Fibroblast of lung (primary cell): ENCODE measurements around the gene GGT1.
"Not testable (repeated sequence)": the region's sequence is repeated elsewhere in the genome, so short reads cannot be mapped to it uniquely, and the experiment has no call there.

Experiments used
- CTCF ChIP-seq, 2 donors: IDR thresholded peaks in 1 of 2; conservative IDR thresholded peaks in 1 of 2; 1 replicate in 1 of 2; 2 replicates in 1 of 2; pipeline ENCODE4 v1.5.1; 2011 to 2012; ENCODE audit warnings: low read length in 2 of 2, control low read depth in 1 of 2, inconsistent platforms in 1 of 2, low read depth in 1 of 2, mild to moderate bottlenecking in 1 of 2
- EZH2 ChIP-seq: IDR thresholded peaks from 2 replicates; pipeline ENCODE4 v1.5.1; 2012; ENCODE audit warnings: low read length, control low read depth, mild to moderate bottlenecking; ENCODE audit errors: missing control alignments

- TF ChIP-seq EZH2; CTCF (conservative IDR thresholded peaks at IDR 0.05 in 1 of 2, IDR thresholded peaks at IDR 0.05 in 1 of 2; ENCODE audit: low read depth in 1 of 2, low read length in 2 of 2): not testable (repeated sequence)
Observed at GRCh38 chr22:24667904-24668303, 64.9 kb downstream of the GGT1 start.
